Peyer's patch (tissue), 4 donors: Measurements from ENCODE around the gene BMPER.

Source experiments
- POLR2A ChIP-seq, 2 donors: fragments of 450-650 bp; IDR thresholded peaks; one replicate each; pipeline ENCODE4 v1.5.1; 2017; ENCODE audit warnings: antibody characterized with exemption in 2 of 2, mild to moderate bottlenecking in 2 of 2, moderate library complexity in 2 of 2
- TF ChIP-seq, protein P1 (sequence below), 6 experiments: fragments of 450-650 bp in 4 of 6; fragments of 200-600 bp in 2 of 6; sonication (generic) in 1 of 6; IDR thresholded peaks; one replicate each; pipeline ENCODE4 v1.5.1; 2017 to 2019; ENCODE audit warnings: antibody characterized with exemption in 6 of 6, mild to moderate bottlenecking in 3 of 6, moderate library complexity in 1 of 6

DNA sequence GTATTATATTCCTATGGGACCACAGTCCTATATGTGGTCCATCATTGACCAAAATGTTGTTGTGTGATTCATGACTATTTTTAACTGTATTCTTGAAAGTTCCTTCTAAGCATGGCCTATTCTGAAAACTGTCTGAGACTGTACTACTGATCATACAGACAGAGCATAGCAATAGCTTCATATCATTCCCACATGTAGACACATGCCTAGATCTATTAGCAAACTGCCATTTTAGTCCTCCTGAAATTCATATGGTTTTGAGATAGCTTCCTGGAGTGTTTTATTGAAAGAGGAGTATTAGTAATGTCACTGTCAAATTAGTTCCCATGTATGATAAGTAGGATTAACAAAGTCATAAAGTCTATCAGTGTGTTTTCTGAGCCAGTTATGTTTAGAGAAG lies 157.5 kb downstream of the BMPER start:
- TF ChIP-seq, protein P1, sequence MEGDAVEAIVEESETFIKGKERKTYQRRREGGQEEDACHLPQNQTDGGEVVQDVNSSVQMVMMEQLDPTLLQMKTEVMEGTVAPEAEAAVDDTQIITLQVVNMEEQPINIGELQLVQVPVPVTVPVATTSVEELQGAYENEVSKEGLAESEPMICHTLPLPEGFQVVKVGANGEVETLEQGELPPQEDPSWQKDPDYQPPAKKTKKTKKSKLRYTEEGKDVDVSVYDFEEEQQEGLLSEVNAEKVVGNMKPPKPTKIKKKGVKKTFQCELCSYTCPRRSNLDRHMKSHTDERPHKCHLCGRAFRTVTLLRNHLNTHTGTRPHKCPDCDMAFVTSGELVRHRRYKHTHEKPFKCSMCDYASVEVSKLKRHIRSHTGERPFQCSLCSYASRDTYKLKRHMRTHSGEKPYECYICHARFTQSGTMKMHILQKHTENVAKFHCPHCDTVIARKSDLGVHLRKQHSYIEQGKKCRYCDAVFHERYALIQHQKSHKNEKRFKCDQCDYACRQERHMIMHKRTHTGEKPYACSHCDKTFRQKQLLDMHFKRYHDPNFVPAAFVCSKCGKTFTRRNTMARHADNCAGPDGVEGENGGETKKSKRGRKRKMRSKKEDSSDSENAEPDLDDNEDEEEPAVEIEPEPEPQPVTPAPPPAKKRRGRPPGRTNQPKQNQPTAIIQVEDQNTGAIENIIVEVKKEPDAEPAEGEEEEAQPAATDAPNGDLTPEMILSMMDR (IDR thresholded peaks at IDR 0.05): no peak
- TF ChIP-seq POLR2A (IDR thresholded peaks at IDR 0.05): no peak
